HFFc6 (cell line): ENCODE measurements around the gene CTNNA1. TPM values are rescaled to one million over a fixed set of nuclear protein-coding genes. Genes with fewer than 3 reads are reported as not detected.

Experiments
- DNase-seq: peaks from one replicate; pipeline ENCODE4 v3.0.0-alpha.2; 2018
- H3K27ac Mint-ChIP-seq: 2 replicates; pipeline ENCODE4 v1.8.0; 2020; ENCODE audit warnings: mild to moderate bottlenecking, mixed read lengths
- H3K27me3 Mint-ChIP-seq: 2 replicates; pipeline ENCODE4 v1.8.0; 2021; ENCODE audit warnings: mild to moderate bottlenecking, moderate library complexity, mixed read lengths; ENCODE audit not compliant: insufficient read depth
- H3K36me3 Mint-ChIP-seq: 2 replicates; pipeline ENCODE4 v1.8.0; 2021; ENCODE audit warnings: low read depth, mixed read lengths
- H3K4me1 Mint-ChIP-seq: 2 replicates; pipeline ENCODE4 v1.8.0; 2020; ENCODE audit warnings: low read depth, mixed read lengths
- H3K4me3 Mint-ChIP-seq: 2 replicates; pipeline ENCODE4 v1.8.0; 2020; ENCODE audit warnings: mild to moderate bottlenecking, moderate library complexity, mixed read lengths
- H3K9me3 Mint-ChIP-seq: 2 replicates; pipeline ENCODE4 v1.8.0; 2020; ENCODE audit warnings: mild to moderate bottlenecking, mixed read lengths
- total RNA-seq, 6 experiments: library from RNA; stranded (reverse); fragmentation: NEBNext Ultra II Directional; extraction: Animal tissue kit (Norgen Biotek cat#: 25700); gene quantifications; 2 replicates in 1 of 6; 3 replicates in 5 of 6; pipeline ENCODE4 v1.2.3, GENCODE V29; 2021
- TF ChIP-seq, protein P1 (sequence below): fragments of 200-600 bp; sonication (generic); IDR thresholded peaks from 2 replicates; pipeline ENCODE4 v1.5.0; 2021; ENCODE audit warnings: antibody characterized with exemption, mild to moderate bottlenecking

Gene CTNNA1
- total RNA-seq, 6 experiments from 2014 or later = 282 to 342 (median 292) TPM

GRCh38 chr5:138945421-138946240, 192.4 kb downstream of the CTNNA1 start:
- DNase-seq = no peak
- no peaks in the 10 kb centered on the region for H3K9me3 Mint-ChIP-seq
- no peak overlapping the region for H3K4me3 Mint-ChIP-seq
- H3K36me3 Mint-ChIP-seq = peaks cover 6% of the 10 kb centered on the region
- TF ChIP-seq, protein P1, sequence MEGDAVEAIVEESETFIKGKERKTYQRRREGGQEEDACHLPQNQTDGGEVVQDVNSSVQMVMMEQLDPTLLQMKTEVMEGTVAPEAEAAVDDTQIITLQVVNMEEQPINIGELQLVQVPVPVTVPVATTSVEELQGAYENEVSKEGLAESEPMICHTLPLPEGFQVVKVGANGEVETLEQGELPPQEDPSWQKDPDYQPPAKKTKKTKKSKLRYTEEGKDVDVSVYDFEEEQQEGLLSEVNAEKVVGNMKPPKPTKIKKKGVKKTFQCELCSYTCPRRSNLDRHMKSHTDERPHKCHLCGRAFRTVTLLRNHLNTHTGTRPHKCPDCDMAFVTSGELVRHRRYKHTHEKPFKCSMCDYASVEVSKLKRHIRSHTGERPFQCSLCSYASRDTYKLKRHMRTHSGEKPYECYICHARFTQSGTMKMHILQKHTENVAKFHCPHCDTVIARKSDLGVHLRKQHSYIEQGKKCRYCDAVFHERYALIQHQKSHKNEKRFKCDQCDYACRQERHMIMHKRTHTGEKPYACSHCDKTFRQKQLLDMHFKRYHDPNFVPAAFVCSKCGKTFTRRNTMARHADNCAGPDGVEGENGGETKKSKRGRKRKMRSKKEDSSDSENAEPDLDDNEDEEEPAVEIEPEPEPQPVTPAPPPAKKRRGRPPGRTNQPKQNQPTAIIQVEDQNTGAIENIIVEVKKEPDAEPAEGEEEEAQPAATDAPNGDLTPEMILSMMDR = 0 out of 2 replicates have a peak, but pooled peaks have one; percentile 17
- H3K27ac Mint-ChIP-seq = no peak overlapping the region
- peaks cover 4% of the 10 kb centered on the region for H3K27me3 Mint-ChIP-seq
- 0 out of 2 replicates have a peak, but pooled peaks cover 5% of the 10 kb centered on the region for H3K4me1 Mint-ChIP-seq

DNA sequence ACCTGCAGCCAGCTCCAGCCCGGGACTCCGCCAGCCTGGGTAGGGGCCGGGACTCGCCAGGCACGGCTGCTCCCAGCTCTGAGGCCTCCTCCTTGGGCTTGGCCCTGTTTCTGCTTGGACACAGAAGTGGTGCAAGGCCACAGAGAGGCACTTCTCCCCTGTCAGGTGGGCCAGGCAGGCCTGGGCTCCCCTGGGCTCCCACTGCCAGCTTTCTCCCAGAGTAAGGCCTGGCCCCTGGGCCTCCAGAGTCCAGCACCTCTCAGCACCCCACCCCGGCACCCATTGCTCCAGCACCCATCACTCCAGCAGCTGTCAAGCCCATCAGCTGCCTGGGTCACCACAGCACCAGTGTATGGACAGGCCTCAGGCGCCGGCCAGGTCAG, 193.0 kb downstream of the CTNNA1 start:
- Mint-ChIP-seq H3K36me3 (peaks cover under 1% of the 10 kb centered on the region; the same call in 1 of the 2 replicates), H3K27me3 (peaks cover 4% of the 10 kb centered on the region), H3K4me1 (0 out of 2 replicates have a peak, but pooled peaks cover 5% of the 10 kb centered on the region), H3K27ac (no peak overlapping the region), H3K9me3 (no peaks in the 10 kb centered on the region), H3K4me3 (no peak overlapping the region)
- TF ChIP-seq, protein P1 = no peak
- DNase-seq = no peak

- TF ChIP-seq, protein P1 = no peak
- DNase-seq = no peak
- Mint-ChIP-seq H3K4me3 (no peak overlapping the region), H3K27ac (no peak overlapping the region), H3K36me3 (no peaks in the 10 kb centered on the region), H3K4me1 (0 out of 2 replicates have a peak, but pooled peaks cover 5% of the 10 kb centered on the region), H3K27me3 (peaks cover 4% of the 10 kb centered on the region), H3K9me3 (no peaks in the 10 kb centered on the region)
Observed at GRCh38 chr5:138946831-138947560, 193.8 kb downstream of the CTNNA1 start.

DNA sequence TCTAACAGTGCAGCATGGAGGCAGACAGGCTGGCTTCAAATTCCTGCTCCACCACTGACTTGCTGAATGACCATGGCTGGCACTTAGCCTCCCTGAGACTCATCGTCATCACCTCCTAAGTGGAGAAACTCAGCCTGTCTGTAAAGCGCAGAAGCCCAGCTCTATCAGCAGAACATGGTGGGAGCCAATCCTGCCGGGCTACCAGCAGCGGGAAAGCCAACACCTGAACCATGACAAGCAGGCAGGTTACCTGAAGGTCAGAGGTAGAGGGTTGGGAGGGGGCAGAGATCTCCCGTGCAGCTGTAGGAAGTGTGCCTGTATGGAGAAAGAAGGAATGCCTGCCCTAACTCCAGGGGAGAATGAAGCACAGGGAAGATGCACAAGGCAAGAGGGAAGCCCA, 194.6 kb downstream of the CTNNA1 start:
- no peaks in the 10 kb centered on the region for H3K9me3 Mint-ChIP-seq
- peaks cover 6% of the 10 kb centered on the region for H3K27me3 Mint-ChIP-seq
- 0 out of 2 replicates have a peak, but pooled peaks cover 5% of the 10 kb centered on the region for H3K4me1 Mint-ChIP-seq
- DNase-seq = no peak
- H3K27ac Mint-ChIP-seq = no peak overlapping the region
- TF ChIP-seq, protein P1 = no peak
- H3K4me3 Mint-ChIP-seq = no peak overlapping the region
- no peaks in the 10 kb centered on the region for H3K36me3 Mint-ChIP-seq

DNA sequence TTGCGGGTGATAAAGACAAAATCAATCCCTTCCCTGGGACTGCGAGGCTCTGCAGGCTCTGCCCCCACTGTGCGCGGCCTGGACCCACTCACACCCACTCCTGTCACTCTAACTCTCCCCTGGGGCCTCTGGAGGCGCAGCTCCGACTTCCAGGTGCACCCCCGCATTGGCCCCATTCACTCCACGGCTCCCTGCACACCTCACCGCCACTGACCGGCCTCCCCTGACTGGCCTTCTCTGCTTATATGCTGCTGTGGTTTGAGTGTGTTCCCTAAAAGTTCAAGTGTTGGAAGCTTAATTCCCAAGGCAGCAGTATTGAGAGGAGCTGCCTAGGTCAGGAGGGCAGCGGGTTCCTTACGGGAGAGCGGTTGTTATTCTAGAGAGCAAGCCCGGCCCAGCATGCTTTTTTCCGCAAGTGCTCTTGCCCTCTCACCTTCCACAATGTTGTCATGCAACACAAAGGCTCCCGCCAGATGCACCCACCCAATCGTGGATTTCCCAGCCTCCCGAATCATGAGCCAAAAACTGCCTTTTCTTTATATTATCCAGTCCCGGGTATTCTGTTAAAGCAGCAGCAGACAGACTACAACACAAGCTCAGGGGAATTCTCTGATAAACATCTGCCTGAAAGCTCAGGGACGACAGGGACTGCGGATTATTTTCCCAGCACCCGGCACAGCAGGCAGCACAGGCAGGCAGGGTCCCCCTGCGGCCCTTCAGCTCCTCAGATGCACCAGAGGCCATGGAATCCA, 195.4 kb downstream of the CTNNA1 start:
- Mint-ChIP-seq H3K4me3 (no peak overlapping the region), H3K36me3 (no peaks in the 10 kb centered on the region), H3K4me1 (0 out of 2 replicates have a peak, but pooled peaks cover 5% of the 10 kb centered on the region), H3K27me3 (peaks cover 6% of the 10 kb centered on the region), H3K9me3 (no peaks in the 10 kb centered on the region), H3K27ac (no peak overlapping the region)
- TF ChIP-seq, protein P1 = no peak
- DNase-seq = no peak
